ENCODE measurements around the gene TNFRSF12A. TPM values are rescaled to one million over a fixed set of nuclear protein-coding genes. Genes with fewer than 3 reads are reported as not detected.

TNFRSF12A gene
- total and polyA plus RNA-seq, 12 donors, result 28.0 to 740 (median 108) TPM

DNA sequence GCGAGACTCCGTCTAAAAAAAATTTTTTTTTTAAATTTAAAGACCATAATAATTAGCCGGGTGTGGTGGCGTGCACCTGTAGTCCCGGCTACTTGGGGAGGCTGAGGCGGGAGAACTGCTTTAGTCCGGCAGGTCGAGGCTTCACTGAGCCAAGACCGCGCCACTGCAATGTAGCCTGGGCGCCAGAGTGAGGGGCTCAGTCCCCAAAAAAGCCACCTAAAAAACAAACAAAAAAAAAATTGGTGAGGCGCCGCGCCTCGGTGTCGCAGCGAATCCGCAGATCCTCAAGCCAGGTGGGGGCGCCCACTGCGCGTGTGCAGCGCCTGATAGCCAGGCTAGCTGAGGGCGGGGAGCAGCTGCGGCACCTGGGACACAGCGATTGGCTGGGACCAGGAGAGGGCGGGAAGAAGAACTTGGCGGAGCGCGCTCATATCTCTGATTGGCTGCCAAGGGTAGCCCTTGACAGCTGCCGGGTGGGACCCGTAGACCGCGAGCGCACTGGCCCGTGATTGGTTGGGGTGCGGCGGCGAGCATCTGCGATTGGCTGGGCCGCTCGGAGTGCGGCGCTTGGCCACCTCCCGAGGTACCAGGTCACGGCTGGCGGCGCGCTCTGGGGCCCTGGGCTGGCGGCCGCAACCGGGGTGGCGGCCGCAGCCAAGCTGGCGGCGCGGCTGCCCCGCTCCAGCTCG is 16.4 kb upstream of the TNFRSF12A start:
- Histone ChIP-seq H3K36me3 (peaks cover 0 to 4% (median 0%) of the 10 kb centered on the region in 9 donors), H3K4me1 (peaks cover 0 to 33% (median 9%) of the 10 kb centered on the region in 9 donors), H3K4me3 (peak overlapping the region in 6 of 10 donors; percentile 8 to 36 (median 24)), H3K27ac (no peak overlapping the region), H3K27me3 (peaks cover 0 to 62% (median 44%) of the 10 kb centered on the region in 7 donors), H3K9me3 (no peaks in the 10 kb centered on the region)
- WGBS, 2 donors, result 8% methylated on average over 50 to 58 of the region's 58 CpGs
- intact Hi-C loops (cut with DNase I), result no loop called here
- DNase-seq, result peak; percentile 94 to 95
- TF ChIP-seq, protein P1, sequence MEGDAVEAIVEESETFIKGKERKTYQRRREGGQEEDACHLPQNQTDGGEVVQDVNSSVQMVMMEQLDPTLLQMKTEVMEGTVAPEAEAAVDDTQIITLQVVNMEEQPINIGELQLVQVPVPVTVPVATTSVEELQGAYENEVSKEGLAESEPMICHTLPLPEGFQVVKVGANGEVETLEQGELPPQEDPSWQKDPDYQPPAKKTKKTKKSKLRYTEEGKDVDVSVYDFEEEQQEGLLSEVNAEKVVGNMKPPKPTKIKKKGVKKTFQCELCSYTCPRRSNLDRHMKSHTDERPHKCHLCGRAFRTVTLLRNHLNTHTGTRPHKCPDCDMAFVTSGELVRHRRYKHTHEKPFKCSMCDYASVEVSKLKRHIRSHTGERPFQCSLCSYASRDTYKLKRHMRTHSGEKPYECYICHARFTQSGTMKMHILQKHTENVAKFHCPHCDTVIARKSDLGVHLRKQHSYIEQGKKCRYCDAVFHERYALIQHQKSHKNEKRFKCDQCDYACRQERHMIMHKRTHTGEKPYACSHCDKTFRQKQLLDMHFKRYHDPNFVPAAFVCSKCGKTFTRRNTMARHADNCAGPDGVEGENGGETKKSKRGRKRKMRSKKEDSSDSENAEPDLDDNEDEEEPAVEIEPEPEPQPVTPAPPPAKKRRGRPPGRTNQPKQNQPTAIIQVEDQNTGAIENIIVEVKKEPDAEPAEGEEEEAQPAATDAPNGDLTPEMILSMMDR (IDR thresholded peaks at IDR 0.05), result peak; percentile 9 to 75 (median 59)
- ATAC-seq, result peak; percentile 97 to 100 (median 99)

DNA sequence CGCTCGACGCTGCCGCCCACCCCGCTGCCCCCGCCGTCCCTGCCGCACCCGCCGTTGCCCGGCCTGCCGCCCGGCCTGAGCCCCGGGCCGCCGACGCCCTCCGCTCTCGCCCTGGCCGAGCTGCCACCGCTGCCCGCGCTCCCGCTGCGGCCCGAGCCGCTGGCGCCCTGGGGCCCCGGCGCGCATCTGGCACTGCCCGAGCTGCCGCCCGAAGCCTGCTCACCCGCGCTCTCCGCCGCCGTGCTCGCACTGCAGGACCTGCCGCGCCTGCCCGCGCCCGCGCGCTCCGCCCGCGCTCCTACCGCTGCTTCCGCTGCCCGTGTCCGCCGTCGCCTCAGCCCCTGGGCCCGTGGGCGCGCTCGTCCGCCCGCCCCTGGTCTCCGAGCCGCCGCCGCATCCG is 15.8 kb upstream of the TNFRSF12A start:
- Histone ChIP-seq H3K27ac (no peak overlapping the region), H3K36me3 (peaks cover 0 to 4% (median 0%) of the 10 kb centered on the region in 9 donors), H3K4me3 (peak overlapping the region in 3 of 10 donors; percentile 27 to 36 (median 28)), H3K4me1 (peaks cover 0 to 34% (median 9%) of the 10 kb centered on the region in 9 donors), H3K9me3 (no peaks in the 10 kb centered on the region), H3K27me3 (peaks cover 0 to 65% (median 50%) of the 10 kb centered on the region in 7 donors)
- TF ChIP-seq, protein P1 (IDR thresholded peaks at IDR 0.05), result no peak
- 0 to 1% methylated on average over 40 to 53 of the region's 67 CpGs for WGBS, 2 donors
- ATAC-seq (no peak), DNase-seq (no peak)
- intact Hi-C loops (cut with DNase I), result no loop called here

DNA sequence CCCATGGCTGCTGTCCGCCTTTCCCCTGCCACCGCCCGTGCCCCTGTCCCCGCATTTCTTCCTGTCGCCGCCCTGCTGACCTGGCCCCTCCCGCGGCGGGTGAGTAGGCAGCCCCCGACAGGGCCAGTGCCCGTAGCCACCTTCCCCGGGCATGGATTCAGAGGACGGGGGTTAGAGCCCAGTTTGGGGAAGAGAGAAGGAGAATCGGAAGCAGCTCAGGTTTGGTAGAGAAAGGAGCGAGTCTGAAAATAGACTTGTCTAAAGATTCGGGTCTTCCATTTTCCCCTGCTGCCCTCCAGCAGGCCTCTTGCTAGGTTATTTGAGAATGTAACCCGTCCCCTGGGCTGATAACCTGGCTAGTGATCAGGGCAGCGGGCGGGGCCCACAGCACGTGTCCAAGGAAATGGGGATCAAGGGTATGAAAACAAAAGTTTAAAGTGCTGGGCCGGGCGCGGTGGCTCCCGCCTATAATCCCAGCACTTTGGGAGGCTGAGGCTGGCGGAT is 15.3 kb upstream of the TNFRSF12A start:
- Histone ChIP-seq H3K9me3 (no peaks in the 10 kb centered on the region), H3K36me3 (peaks cover 0 to 4% (median 0%) of the 10 kb centered on the region in 9 donors), H3K4me1 (peaks cover 0 to 34% (median 9%) of the 10 kb centered on the region in 9 donors), H3K27ac (peak overlapping the region in 7 of 10 donors; percentile 20 to 83 (median 60)), H3K27me3 (peaks cover 0 to 70% (median 55%) of the 10 kb centered on the region in 7 donors), H3K4me3 (peak overlapping the region in 9 of 10 donors; percentile 12 to 52 (median 42))
- TF ChIP-seq, protein P1 (IDR thresholded peaks at IDR 0.05), result no peak
- ATAC-seq, result no peak
- no peak for DNase-seq
- intact Hi-C loops (cut with DNase I), result no loop called here
- WGBS, 2 donors, result 4 to 6% methylated on average over 25 of the region's 25 CpGs

DNA sequence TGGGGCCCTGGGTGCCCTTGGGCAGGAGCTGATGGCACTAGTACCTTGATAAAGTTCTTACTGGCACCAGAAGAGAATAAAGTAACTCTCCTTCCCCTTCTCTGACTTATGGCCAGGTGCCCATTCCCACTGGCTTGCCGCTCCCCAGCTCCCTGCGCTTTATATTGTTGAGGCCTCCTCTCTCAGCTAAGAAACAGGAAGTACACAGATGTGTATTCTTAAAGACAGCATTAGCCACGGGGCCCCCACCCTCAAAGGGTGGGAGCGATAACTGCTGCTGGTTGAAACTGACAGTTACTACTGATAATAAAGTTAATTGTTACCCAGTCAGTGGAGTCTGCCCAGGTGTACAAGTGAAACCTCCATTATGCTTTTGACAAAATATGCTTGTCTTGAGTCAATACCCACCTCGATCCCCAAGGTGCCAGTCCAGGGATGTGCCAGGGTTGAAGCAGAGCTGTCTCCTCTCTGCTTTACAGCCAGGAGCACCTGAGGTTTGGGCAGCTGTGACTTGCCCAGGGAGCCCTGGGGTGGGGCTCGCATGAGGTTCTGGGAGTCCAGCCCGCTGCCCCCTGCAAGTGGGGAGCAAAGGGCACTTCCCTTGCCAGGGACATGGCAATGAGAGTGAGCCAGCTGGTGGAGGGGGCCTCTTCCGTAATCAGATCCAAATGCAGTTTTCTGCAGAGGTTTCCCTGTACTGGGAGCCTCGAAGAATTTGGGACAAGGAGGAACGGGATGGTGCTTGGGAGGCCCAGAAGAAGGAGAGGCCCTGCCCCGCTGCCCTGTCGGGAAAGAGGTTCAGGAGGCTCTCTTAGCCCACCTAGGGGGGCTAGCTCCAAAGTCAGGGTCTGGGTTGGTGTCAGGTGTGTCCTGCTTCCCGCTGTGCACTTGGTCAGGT is 12.9 kb upstream of the TNFRSF12A start:
- TF ChIP-seq, protein P1 (IDR thresholded peaks at IDR 0.05), result no peak
- intact Hi-C loops (cut with DNase I), result no loop called here
- H3K27ac ChIP-seq, result peak overlapping the region in 2 of 10 donors; percentile 31 to 71
- ATAC-seq (no peak), DNase-seq (no peak)
- no peaks in the 10 kb centered on the region for H3K9me3 ChIP-seq
- H3K4me3 ChIP-seq, result peak overlapping the region in 2 of 10 donors; percentile 14 to 34
- peaks cover 0 to 84% (median 70%) of the 10 kb centered on the region in 7 donors for H3K27me3 ChIP-seq
- H3K36me3 ChIP-seq, result peaks cover 0 to 4% (median 0%) of the 10 kb centered on the region in 9 donors
- 55 to 66% methylated on average over 13 of the region's 13 CpGs for WGBS, 2 donors
- peaks cover 0 to 34% (median 9%) of the 10 kb centered on the region in 9 donors for H3K4me1 ChIP-seq

Data from heart right ventricle (tissue), 16 donors.